ENCODE data around the gene ANKK1. TPM values are rescaled to one million over a fixed set of nuclear protein-coding genes. Genes with fewer than 3 reads are reported as not detected.

Gene ANKK1
- total and polyA plus RNA-seq, 2 of the 8 experiments (the other 6 are each of a cell fraction or from before 2014, with no cell fraction given): 0.11 TPM; not detected in 1

DNA sequence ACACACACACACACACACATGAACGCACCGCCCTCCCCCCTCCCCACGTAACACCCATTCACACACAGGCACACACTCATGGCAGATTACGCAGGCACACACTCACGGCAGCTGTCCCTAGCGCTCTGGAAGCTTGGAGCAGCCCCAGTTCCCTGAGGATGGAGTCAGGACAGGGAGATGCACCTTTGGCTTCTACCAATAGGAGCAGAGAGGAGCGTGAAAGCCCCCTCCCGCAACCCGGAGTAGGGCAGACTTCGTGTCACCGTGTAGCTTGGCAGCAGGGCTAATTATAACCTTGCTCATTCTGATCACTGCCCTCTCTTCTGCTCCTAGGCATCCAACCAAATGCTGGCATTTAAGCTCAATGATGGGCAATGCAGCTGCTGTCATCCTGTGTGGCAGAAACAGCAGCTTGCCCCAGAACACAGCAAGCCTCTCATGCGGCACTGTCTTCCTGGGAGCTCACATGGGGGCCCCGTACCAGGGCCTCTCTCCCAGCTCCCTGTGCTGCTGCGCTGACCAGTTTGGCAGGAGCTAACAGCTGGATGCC, 31.9 kb downstream of the ANKK1 start:
- no peak overlapping the region for H3K56ac ChIP-seq (replicated peaks; ENCODE audit: insufficient read length, low read depth, low read length)
- DNase-seq (ENCODE audit: low read depth in 1 of 2, low spot score in 2 of 2) (no peak), FAIRE-seq (no peak)
- H2BK5ac ChIP-seq (ENCODE audit: low read depth, low read length): no peak overlapping the region
- H3K4me2 ChIP-seq (ENCODE audit: insufficient read depth in 1 of 2, low read depth in 2 of 2, low read length in 2 of 2): no peak overlapping the region
- WGBS, 2 experiments (ENCODE audit: extremely low coverage in 1 of 2, insufficient coverage in 1 of 2, insufficient read length in 1 of 2, insufficient replicate concordance in 2 of 2, low coverage in 1 of 2, low lambda C conversion rate in 2 of 2, missing lambda C conversion rate in 1 of 2): 86% methylated on average over 9 of the region's 14 CpGs; no CpG with 5 or more reads in 1 of the 2 experiments
- H3K27me3 ChIP-seq (replicated peaks in 1 of 4; ENCODE audit: control insufficient read depth in 3 of 4, extremely low read depth in 1 of 4, insufficient read depth in 3 of 4, low read length in 3 of 4): no peaks in the 10 kb centered on the region
- H3K36me3 ChIP-seq (ENCODE audit: control insufficient read depth in 2 of 4, insufficient read depth in 4 of 4, low read length in 3 of 4): no peaks in the 10 kb centered on the region
- peak overlapping the region; percentile 39; the same call in 1 of the 2 replicates for H2BK12ac ChIP-seq (ENCODE audit: low read depth, low read length)
- H4K20me1 ChIP-seq (replicated peaks in 1 of 2; ENCODE audit: control insufficient read depth in 1 of 2, insufficient read depth in 2 of 2, low read length in 2 of 2): no peaks in the 10 kb centered on the region
- no peak overlapping the region for H2AFZ ChIP-seq (ENCODE audit: low read length)
- no peak overlapping the region for H4K91ac ChIP-seq (replicated peaks; ENCODE audit: insufficient read length, low read length)
- no peak overlapping the region for H3K18ac ChIP-seq (ENCODE audit: extremely low read depth, low read length)
- no peak overlapping the region for H3K23ac ChIP-seq (ENCODE audit: insufficient read length)
- no peak overlapping the region for H3K4ac ChIP-seq (replicated peaks; ENCODE audit: insufficient read length, low read depth, low read length)
- H3K14ac ChIP-seq (ENCODE audit: insufficient read length): no peak overlapping the region
- H3K9ac ChIP-seq (replicated peaks in 1 of 4; ENCODE audit: extremely low read depth in 1 of 4, low read depth in 3 of 4, low read length in 3 of 4): no peak overlapping the region
- POLR2A ChIA-PET (ENCODE audit: partially characterized antibody): no interaction called here
- no peaks in the 10 kb centered on the region for H3K9me3 ChIP-seq (ENCODE audit: insufficient read depth in 2 of 2, low read depth in 1 of 2, low read length in 1 of 2)
- TF ChIP-seq, protein P1, sequence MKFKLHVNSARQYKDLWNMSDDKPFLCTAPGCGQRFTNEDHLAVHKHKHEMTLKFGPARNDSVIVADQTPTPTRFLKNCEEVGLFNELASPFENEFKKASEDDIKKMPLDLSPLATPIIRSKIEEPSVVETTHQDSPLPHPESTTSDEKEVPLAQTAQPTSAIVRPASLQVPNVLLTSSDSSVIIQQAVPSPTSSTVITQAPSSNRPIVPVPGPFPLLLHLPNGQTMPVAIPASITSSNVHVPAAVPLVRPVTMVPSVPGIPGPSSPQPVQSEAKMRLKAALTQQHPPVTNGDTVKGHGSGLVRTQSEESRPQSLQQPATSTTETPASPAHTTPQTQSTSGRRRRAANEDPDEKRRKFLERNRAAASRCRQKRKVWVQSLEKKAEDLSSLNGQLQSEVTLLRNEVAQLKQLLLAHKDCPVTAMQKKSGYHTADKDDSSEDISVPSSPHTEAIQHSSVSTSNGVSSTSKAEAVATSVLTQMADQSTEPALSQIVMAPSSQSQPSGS (IDR thresholded peaks at IDR 0.05; ENCODE audit: low read length): no peak
- no peak for TF ChIP-seq JUN (IDR thresholded peaks at IDR 0.05; ENCODE audit: low read depth, low read length)
- TF ChIP-seq TCF12 (IDR thresholded peaks at IDR 0.05; ENCODE audit: low read depth, low read length): no peak
- H2BK20ac ChIP-seq (ENCODE audit: low read length): no peak overlapping the region
- H2BK120ac ChIP-seq (replicated peaks; ENCODE audit: low read depth, low read length): no peak overlapping the region
- no peak overlapping the region for H3K4me3 ChIP-seq (ENCODE audit: extremely low read depth in 1 of 4, insufficient read depth in 2 of 4, low read depth in 3 of 4, low read length in 4 of 4)
- CTCF ChIA-PET (ENCODE audit: partially characterized antibody): interaction anchor here (0.6 to 3.2 kb wide), 5 partner anchors 12 to 1315 kb away, joined by 3 to 13 read pairs (median 3); no protein-coding TSS in a partner anchor
- no peak overlapping the region for H2AK5ac ChIP-seq (ENCODE audit: low read depth, low read length)
- H4K8ac ChIP-seq (ENCODE audit: extremely low read depth, insufficient read depth, low read length): no peak overlapping the region
- no peak overlapping the region for H3K27ac ChIP-seq (ENCODE audit: low read depth, low read length)
- H2BK15ac ChIP-seq (ENCODE audit: low read length): no peak overlapping the region
- H3K79me1 ChIP-seq (ENCODE audit: low read depth, low read length): no peaks in the 10 kb centered on the region
- no peaks in the 10 kb centered on the region for H3K4me1 ChIP-seq (replicated peaks in 1 of 4; ENCODE audit: control insufficient read depth in 3 of 4, insufficient read depth in 4 of 4, low read length in 3 of 4)
- H3K23me2 ChIP-seq (ENCODE audit: low read depth, low read length): no peaks in the 10 kb centered on the region; the same call in 1 of the 2 replicates
- H3K79me2 ChIP-seq (ENCODE audit: control insufficient read depth in 1 of 2, insufficient read depth in 2 of 2, low read length in 2 of 2): no peaks in the 10 kb centered on the region
- no peak overlapping the region for H4K5ac ChIP-seq (ENCODE audit: insufficient read length, low read depth, low read length)
